ENCODE measurements around the gene TBRG4.
A peak's percentile ranks its signal among the peaks of the same experiment; 100 is the strongest.

Gene TBRG4

DNA sequence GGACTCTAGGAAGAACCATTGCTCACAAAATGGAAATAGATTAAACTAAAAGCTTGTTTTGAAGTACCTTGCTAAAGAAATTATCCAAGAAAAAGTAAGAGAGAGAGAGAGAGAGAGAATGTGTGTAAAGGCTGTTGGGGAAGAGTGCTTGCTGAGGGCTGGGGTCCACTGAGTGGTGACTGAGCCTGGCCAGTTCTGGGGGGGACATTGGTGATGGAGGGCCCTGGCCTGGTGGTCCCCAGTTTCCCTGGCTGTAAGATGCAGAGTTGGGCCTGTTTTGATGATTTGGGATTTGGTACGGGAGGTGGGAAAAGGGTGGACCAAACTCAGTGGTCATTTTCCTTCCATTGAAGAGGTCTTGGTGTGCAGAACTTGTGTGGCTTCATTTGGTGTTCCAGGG is 47.0 kb upstream of the TBRG4 start:
- Histone ChIP-seq H3K4me3 (ENCODE audit: low read depth, low read length) (peak overlapping the region; percentile 33), H3K27me3 (ENCODE audit: control insufficient read depth, insufficient read depth, low read length) (no peaks in the 10 kb centered on the region), H3K9ac (no peak overlapping the region), H3K27ac (peak overlapping the region; percentile 18), H3K79me2 (no peaks in the 10 kb centered on the region), H3K36me3 (ENCODE audit: control insufficient read depth, insufficient read depth, low read length) (no peaks in the 10 kb centered on the region), H3K4me1 (no peaks in the 10 kb centered on the region), H3K9me3 (ENCODE audit: control insufficient read depth, low read length) (no peaks in the 10 kb centered on the region), H2AFZ (no peak overlapping the region), H3K4me2 (ENCODE audit: low read length) (no peak overlapping the region)
- no peak for TF ChIP-seq CTCF (IDR thresholded peaks at IDR 0.05)

DNA sequence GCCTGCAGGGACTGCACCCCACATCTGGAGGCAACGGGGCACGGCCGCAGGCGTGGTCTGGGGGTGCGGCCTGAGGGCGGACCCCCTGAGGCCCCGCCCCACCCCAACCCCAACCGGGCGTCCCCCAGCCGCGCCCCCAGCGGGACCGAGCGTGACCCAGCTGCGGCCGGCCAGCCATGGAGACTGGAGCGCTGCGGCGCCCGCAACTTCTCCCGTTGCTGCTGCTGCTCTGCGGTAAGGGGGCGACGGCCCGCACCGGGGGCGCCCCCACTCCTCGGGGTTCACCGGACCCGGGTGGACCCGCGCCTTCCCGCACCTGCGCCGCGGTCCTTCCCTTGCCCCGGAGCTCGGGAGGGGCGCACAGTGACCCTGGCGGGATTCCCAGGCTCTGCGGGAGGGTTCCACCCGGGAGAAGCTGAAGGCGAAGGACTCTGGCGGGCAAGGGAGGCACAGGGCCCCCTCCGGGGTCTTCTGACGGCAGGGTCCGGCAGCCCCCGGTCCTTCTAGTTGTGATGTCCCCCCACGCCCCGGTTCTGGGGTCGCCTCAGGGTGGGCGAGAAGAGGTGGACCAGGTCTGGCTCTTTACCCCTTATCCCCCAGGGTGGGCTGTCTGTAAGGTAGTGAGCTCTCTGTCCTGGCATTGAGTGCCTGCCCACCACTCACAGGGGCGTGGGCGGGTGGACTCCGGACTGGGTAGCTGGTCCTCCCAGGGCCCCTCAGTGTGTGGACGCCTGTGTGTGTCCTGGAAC is 46.3 kb upstream of the TBRG4 start, which contains the start of gene RAMP3:
Gene RAMP3, plus strand, starts transcription at position 139 of the 749 bp plus-strand sequence. Its CDS starts 38 bp downstream, at position 177.
- no peaks in the 10 kb centered on the region for H3K36me3 ChIP-seq (ENCODE audit: control insufficient read depth, insufficient read depth, low read length)
- no peaks in the 10 kb centered on the region for H3K9me3 ChIP-seq (ENCODE audit: control insufficient read depth, low read length)
- H3K27ac ChIP-seq = peak within 1 kb of the TSS; percentile 18
- no peaks in the 10 kb centered on the region for H3K4me1 ChIP-seq
- no peaks in the 10 kb centered on the region for H3K79me2 ChIP-seq
- no peaks in the 10 kb centered on the region for H3K27me3 ChIP-seq (ENCODE audit: control insufficient read depth, insufficient read depth, low read length)
- no peak within 1 kb of the TSS for H3K4me2 ChIP-seq (ENCODE audit: low read length)
- H3K9ac ChIP-seq = no peak within 1 kb of the TSS
- peak within 1 kb of the TSS; percentile 33 for H3K4me3 ChIP-seq (ENCODE audit: low read depth, low read length)
- H2AFZ ChIP-seq = peak within 1 kb of the TSS; percentile 61
- no peak for TF ChIP-seq CTCF (IDR thresholded peaks at IDR 0.05)

- Histone ChIP-seq H3K4me1 (no peaks in the 10 kb centered on the region), H3K27me3 (ENCODE audit: control insufficient read depth, insufficient read depth, low read length) (no peaks in the 10 kb centered on the region), H3K9ac (no peak overlapping the region), H3K36me3 (ENCODE audit: control insufficient read depth, insufficient read depth, low read length) (no peaks in the 10 kb centered on the region), H3K9me3 (ENCODE audit: control insufficient read depth, low read length) (no peaks in the 10 kb centered on the region), H3K79me2 (no peaks in the 10 kb centered on the region), H3K4me2 (ENCODE audit: low read length) (no peak overlapping the region), H3K27ac (no peak overlapping the region), H3K4me3 (ENCODE audit: low read depth, low read length) (no peak overlapping the region), H2AFZ (no peak overlapping the region)
- no peak for TF ChIP-seq CTCF (IDR thresholded peaks at IDR 0.05)
Measured at GRCh38 chr7:45157286-45157652, 45.8 kb upstream of the TBRG4 start.

GRCh38 chr7:45156516-45157272 is 45.2 kb upstream of the TBRG4 start:
- no peak overlapping the region for H3K27ac ChIP-seq

More at GRCh38 chr7:45156516-45157272, 45.2 kb upstream of the TBRG4 start:
- H3K4me2 ChIP-seq (ENCODE audit: low read length) = no peak overlapping the region
- no peaks in the 10 kb centered on the region for H3K36me3 ChIP-seq (ENCODE audit: control insufficient read depth, insufficient read depth, low read length)
- no peaks in the 10 kb centered on the region for H3K27me3 ChIP-seq (ENCODE audit: control insufficient read depth, insufficient read depth, low read length)
- H2AFZ ChIP-seq = no peak overlapping the region
- no peak overlapping the region for H3K4me3 ChIP-seq (ENCODE audit: low read depth, low read length)
- no peaks in the 10 kb centered on the region for H3K4me1 ChIP-seq
- no peaks in the 10 kb centered on the region for H3K9me3 ChIP-seq (ENCODE audit: control insufficient read depth, low read length)
- H3K9ac ChIP-seq = no peak overlapping the region
- no peak for TF ChIP-seq CTCF (IDR thresholded peaks at IDR 0.05)
- H3K79me2 ChIP-seq = no peaks in the 10 kb centered on the region

Measured in parathyroid adenoma (tissue), 2 donors.